Prostate gland (tissue), 2 donors: ENCODE data around the gene TIMM17B. TPM values are rescaled to one million over a fixed set of nuclear protein-coding genes. Genes with fewer than 3 reads are reported as not detected.

Experiments
- DNase-seq: peaks from one replicate; pipeline ENCODE4 v3.0.0-alpha.2; 2019; ENCODE audit warnings: low spot score
- H3K27ac ChIP-seq, 2 donors: fragments of 200-600 bp; sonication (generic); 2 replicates each; pipeline ENCODE4 v1.5.1; 2017 to 2019
- H3K27me3 ChIP-seq: fragments of 200-600 bp; sonication (generic); replicated peaks from 2 replicates; pipeline ENCODE4 v1.5.1; 2019; ENCODE audit not compliant: insufficient read depth
- H3K36me3 ChIP-seq, 2 donors: fragments of 200-600 bp; sonication (generic); 1 replicate in 1 of 2; 2 replicates in 1 of 2; pipeline versions ENCODE4 v1.5.1 to v1.8.1; 2017 to 2019
- H3K4me1 ChIP-seq: fragments of 200-600 bp; sonication (generic); replicated peaks from 2 replicates; pipeline ENCODE4 v1.5.1; 2019
- H3K4me3 ChIP-seq, 2 donors: fragments of 200-600 bp; sonication (generic); 2 replicates each; pipeline ENCODE4 v1.5.1; 2017 to 2019
- H3K9me3 ChIP-seq: fragments of 200-600 bp; sonication (generic); 2 replicates; pipeline ENCODE4 v1.5.1; 2017
- POLR2A ChIP-seq: fragments of 450-650 bp; IDR thresholded peaks from one replicate; pipeline ENCODE4 v1.6.1; 2016; ENCODE audit warnings: antibody characterized with exemption, mild to moderate bottlenecking
- POLR2AphosphoS5 ChIP-seq: sonication (generic); formaldehyde crosslinking; IDR thresholded peaks from one replicate; pipeline ENCODE4 v1.6.1; 2017; ENCODE audit warnings: antibody characterized with exemption
- WGBS: methylation state at CpG from one replicate; pipeline ENCODE4 v1.1.5; 2018; 5-methylcytosine and 5-hydroxymethylcytosine counted together
- intact Hi-C: fragments of 100-400 bp; cut with DNase I; formaldehyde crosslinking; loops from one replicate; pipeline ENCODE4 v1.14.2; 2022
- total RNA-seq, 2 donors: library from RNA; depleted of rRNA; stranded (reverse); fragments of >200 nt; gene quantifications; one replicate each; pipeline ENCODE4 v1.1.0, GENCODE V29; 2016
- TF ChIP-seq, protein P1 (sequence below), 4 experiments: fragments of 200-600 bp in 2 of 4; fragments of 450-650 bp in 2 of 4; sonication (generic) in 2 of 4; IDR thresholded peaks; 1 replicate in 3 of 4; 2 replicates in 1 of 4; pipeline ENCODE4 v1.5.1; 2016 to 2019; ENCODE audit warnings: antibody characterized with exemption in 4 of 4, mild to moderate bottlenecking in 2 of 4, moderate library complexity in 2 of 4

TIMM17B gene
- total RNA-seq, 2 donors from 2014 or later = 58.2 to 85.8 TPM

DNA sequence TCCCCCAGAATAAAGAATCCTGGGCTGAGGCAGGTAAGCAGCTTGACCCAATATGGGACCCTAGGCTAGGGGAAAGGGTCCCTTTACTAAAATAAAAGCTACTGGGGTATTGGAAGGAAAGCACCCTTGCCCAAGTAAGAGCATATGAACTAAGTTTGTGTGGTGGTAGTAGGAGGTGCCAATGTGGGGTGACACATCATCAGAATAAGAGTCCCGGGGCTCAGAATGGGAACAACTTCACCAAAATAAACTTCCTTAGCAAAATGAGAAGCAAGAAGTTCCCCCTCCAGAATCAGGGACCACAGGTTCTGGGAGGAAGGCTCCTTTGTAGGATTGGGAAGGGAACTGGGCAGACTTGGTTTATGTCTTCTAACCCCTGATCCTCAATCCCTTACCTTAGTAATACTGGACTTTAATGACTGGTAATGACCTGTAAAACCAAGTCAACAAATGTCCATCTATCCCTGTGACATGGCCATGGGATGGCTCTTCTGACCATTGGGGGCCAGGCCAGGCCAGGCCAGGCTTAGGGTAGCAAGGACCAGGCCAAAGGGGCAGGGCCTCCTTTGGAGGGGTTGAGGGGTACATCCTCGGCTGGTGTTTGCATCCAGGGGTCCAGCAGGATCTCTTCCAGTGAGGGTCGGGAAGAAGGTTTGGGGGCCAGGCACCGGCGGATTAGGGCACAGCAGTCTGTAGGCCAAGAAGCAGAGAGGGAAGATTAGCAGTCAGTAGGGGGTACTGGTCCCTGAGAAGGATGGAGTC, 16.2 kb upstream of the TIMM17B start:
- WGBS = 93% methylated on average over 5 of the region's 5 CpGs
- intact Hi-C loops = loop anchor here (10.0 kb wide), 1 partner anchor 131 kb away; the partner anchor contains the start of gene TFE3
- Histone ChIP-seq H3K27ac (no peak overlapping the region), H3K4me3 (no peak overlapping the region), H3K36me3 (no peaks in the 10 kb centered on the region), H3K9me3 (no peaks in the 10 kb centered on the region), H3K27me3 (no peaks in the 10 kb centered on the region), H3K4me1 (no peaks in the 10 kb centered on the region)
- DNase-seq = no peak
- no peak for TF ChIP-seq POLR2A
- TF ChIP-seq POLR2AphosphoS5 = no peak
- TF ChIP-seq, protein P1, sequence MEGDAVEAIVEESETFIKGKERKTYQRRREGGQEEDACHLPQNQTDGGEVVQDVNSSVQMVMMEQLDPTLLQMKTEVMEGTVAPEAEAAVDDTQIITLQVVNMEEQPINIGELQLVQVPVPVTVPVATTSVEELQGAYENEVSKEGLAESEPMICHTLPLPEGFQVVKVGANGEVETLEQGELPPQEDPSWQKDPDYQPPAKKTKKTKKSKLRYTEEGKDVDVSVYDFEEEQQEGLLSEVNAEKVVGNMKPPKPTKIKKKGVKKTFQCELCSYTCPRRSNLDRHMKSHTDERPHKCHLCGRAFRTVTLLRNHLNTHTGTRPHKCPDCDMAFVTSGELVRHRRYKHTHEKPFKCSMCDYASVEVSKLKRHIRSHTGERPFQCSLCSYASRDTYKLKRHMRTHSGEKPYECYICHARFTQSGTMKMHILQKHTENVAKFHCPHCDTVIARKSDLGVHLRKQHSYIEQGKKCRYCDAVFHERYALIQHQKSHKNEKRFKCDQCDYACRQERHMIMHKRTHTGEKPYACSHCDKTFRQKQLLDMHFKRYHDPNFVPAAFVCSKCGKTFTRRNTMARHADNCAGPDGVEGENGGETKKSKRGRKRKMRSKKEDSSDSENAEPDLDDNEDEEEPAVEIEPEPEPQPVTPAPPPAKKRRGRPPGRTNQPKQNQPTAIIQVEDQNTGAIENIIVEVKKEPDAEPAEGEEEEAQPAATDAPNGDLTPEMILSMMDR (IDR thresholded peaks at IDR 0.05) = no peak

DNA sequence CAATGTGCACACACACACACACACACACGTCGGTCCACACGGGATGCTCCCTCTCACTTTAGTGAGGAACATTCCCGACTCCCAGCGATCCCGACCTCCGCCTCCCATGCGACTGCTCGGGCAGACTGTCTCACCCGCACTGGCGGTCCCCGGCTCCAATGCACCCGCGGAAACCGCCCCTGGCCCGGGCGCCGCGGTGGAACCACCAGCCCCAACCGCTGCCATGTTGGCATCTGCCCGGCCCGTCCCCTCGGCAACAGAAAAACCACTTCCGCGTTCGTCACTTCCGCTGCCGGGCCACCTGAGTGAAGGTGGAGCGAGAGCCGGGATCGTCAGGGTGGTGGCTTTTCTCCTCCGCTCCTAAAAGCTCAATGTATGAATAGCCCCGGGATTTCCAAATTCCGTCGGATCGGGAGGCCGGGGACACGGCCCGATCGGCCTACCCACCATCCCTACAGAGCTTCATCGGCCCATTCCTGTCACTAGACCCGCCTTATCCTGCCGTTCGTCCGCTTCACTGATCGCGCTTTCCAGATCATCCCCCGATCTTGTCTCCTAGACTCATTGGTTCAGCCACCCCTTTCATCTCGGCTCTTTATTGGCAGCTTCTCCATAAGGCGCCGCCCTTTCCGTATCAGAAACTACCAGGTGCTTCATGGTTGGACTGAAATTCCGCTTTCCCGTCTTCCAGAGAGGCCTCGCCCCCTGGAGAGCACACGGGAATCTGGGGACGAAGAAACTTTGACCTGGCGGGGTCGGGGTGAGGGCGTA, 14.0 kb upstream of the TIMM17B start, which contains the start of gene SLC35A2:
TSS of gene SLC35A2 (minus strand) at position 235 of the 771 bp plus-strand sequence. CDS start at position 225, 10 bp downstream.
- Histone ChIP-seq H3K4me1 (no peaks in the 10 kb centered on the region), H3K27ac (peak within 1 kb of the TSS; percentile 83 to 85), H3K27me3 (no peaks in the 10 kb centered on the region), H3K9me3 (no peaks in the 10 kb centered on the region), H3K4me3 (peak within 1 kb of the TSS; percentile 50 to 54), H3K36me3 (no peaks in the 10 kb centered on the region)
- WGBS = 0% methylated on average over 41 of the region's 60 CpGs
- TF ChIP-seq POLR2A (peak; percentile 53), POLR2AphosphoS5 (peak; percentile 80)
- TF ChIP-seq, protein P1 (IDR thresholded peaks at IDR 0.05) = no peak
- intact Hi-C loops = loop anchor here (10.0 kb wide), 1 partner anchor 133 kb away; the partner anchor contains the start of gene TFE3
- peak; percentile 80 for DNase-seq

DNA sequence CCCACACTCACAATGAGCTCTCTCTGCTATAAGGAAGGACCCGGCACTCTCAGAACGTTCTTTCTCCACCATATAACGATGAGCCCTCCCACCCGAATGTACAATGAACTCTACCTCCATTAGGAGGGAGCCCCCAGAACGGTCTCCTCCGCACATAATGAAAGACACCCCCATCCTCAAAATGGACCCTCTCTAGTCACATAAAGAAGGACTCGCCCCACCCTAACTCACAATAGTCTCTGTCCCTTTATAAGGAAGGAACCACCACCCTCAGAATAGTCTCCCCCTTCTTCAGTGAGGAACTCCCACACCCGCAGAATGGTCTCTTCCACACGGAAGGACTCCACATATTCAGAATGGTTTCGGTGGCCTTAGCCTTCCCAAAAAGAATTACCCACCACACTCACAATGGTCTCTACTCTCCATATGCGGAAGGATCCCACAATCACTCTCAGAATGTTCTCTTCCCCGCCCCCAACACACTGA, 13.4 kb upstream of the TIMM17B start:
- Histone ChIP-seq H3K4me1 (no peaks in the 10 kb centered on the region), H3K27ac (peak overlapping the region; percentile 83 to 85), H3K9me3 (no peaks in the 10 kb centered on the region), H3K36me3 (no peaks in the 10 kb centered on the region), H3K27me3 (no peaks in the 10 kb centered on the region), H3K4me3 (peak overlapping the region; percentile 50 to 54)
- intact Hi-C loops = loop anchor here (10.0 kb wide), 1 partner anchor 134 kb away; the partner anchor contains the start of gene TFE3
- no peak for TF ChIP-seq POLR2AphosphoS5
- TF ChIP-seq, protein P1 (IDR thresholded peaks at IDR 0.05) = no peak
- WGBS = 0% methylated on average over 12 of the region's 12 CpGs
- DNase-seq = no peak

DNA sequence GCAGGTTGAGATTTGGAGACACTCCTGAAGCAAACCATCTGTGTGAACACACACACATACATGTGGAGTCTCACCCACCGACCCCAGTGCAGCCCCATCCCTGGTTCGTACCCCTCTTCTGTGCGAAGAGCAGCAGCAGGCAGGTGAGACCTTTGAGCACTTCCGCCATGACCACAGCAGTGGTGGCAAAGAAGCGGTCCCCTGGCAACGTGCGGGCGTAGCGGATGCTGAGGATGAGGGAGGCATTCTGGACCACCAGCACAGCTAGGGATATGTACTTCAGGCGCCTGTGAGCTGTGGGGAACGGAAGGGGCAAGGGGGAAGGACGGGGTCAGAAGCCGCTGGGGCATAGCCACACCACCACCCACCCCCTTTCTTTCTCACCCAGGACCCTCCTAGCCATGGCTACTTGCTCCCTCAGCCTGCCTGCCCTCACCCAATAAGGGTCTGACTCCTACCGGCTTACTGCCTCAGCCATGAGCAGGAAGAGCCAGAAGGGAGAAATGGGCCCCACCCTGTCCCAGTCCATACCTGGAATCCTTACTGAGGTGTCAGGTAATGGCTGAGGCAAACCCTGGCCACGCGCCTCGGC, 12.2 kb upstream of the TIMM17B start:
- 88% methylated on average over 17 of the region's 17 CpGs for WGBS
- Histone ChIP-seq H3K27ac (no peak overlapping the region), H3K4me1 (no peaks in the 10 kb centered on the region), H3K36me3 (no peaks in the 10 kb centered on the region), H3K4me3 (no peak overlapping the region), H3K9me3 (no peaks in the 10 kb centered on the region), H3K27me3 (no peaks in the 10 kb centered on the region)
- TF ChIP-seq POLR2AphosphoS5 (no peak), POLR2A (no peak)
- TF ChIP-seq, protein P1 (IDR thresholded peaks at IDR 0.05) = no peak
- no peak for DNase-seq
- intact Hi-C loops = loop anchor here (10.0 kb wide), 1 partner anchor 135 kb away; the partner anchor contains the start of gene TFE3
